Endodermal cell (in vitro differentiated cells): ENCODE results near the gene CD244. TPM values are rescaled to one million over a fixed set of nuclear protein-coding genes. Genes with fewer than 3 reads are reported as not detected.
A peak's percentile ranks its signal among the peaks of the same experiment; 100 is the strongest.

Experiments
- DNase-seq: peaks from one replicate; pipeline ENCODE4 v3.0.0-alpha.2; 2017
- H3K27ac ChIP-seq: 2 replicates; pipeline ENCODE4 v1.5.1; 2013; ENCODE audit warnings: mild to moderate bottlenecking, low read depth, low read length, moderate library complexity
- H3K27me3 ChIP-seq: 2 replicates; pipeline ENCODE4 v1.6.1; 2013; ENCODE audit warnings: mild to moderate bottlenecking, low read length, moderate library complexity; ENCODE audit not compliant: insufficient read depth, control insufficient read depth, poor library complexity, severe bottlenecking
- H3K36me3 ChIP-seq: 2 replicates; pipeline ENCODE4 v1.7.0; 2013; ENCODE audit warnings: mild to moderate bottlenecking, low read length, moderate library complexity; ENCODE audit not compliant: control insufficient read depth, insufficient read depth
- H3K4me1 ChIP-seq: one replicate; pipeline ENCODE4 v1.7.0; 2013; ENCODE audit warnings: low read length; ENCODE audit not compliant: control insufficient read depth, insufficient read depth
- H3K4me3 ChIP-seq: 2 replicates; pipeline ENCODE4 v1.5.1; 2013; ENCODE audit warnings: mild to moderate bottlenecking, low read length, moderate library complexity
- H3K9ac ChIP-seq: 2 replicates; pipeline ENCODE4 v1.6.1; 2013; ENCODE audit warnings: mild to moderate bottlenecking, low read length, moderate library complexity; ENCODE audit not compliant: poor library complexity, severe bottlenecking; ENCODE audit errors: extremely low read depth
- H3K9me3 ChIP-seq: 2 replicates; pipeline ENCODE4 v1.6.1; 2013; ENCODE audit warnings: mild to moderate bottlenecking, low read length, moderate library complexity; ENCODE audit not compliant: control insufficient read depth
- H3K27ac Mint-ChIP-seq: 2 replicates; pipeline ENCODE4 v1.8.0; 2020; ENCODE audit warnings: mixed read lengths
- H3K27me3 Mint-ChIP-seq: 2 replicates; pipeline ENCODE4 v1.8.0; 2021; ENCODE audit warnings: mild to moderate bottlenecking, mixed read lengths; ENCODE audit not compliant: insufficient read depth
- H3K36me3 Mint-ChIP-seq: 2 replicates; pipeline ENCODE4 v1.8.0; 2020; ENCODE audit warnings: low read depth, mixed read lengths
- H3K4me1 Mint-ChIP-seq: 2 replicates; pipeline ENCODE4 v1.8.0; 2020; ENCODE audit warnings: mixed read lengths
- H3K4me3 Mint-ChIP-seq: 2 replicates; pipeline ENCODE4 v1.8.0; 2020; ENCODE audit warnings: mild to moderate bottlenecking, moderate library complexity, mixed read lengths
- H3K9me3 Mint-ChIP-seq: 2 replicates; pipeline ENCODE4 v1.8.0; 2020; ENCODE audit warnings: mild to moderate bottlenecking, mixed read lengths
- CTCF ChIP-seq: fragments of 200-600 bp; sonication (generic); conservative IDR thresholded peaks from 2 replicates; pipeline ENCODE4 v1.5.0; 2021; ENCODE audit warnings: antibody characterized with exemption, mild to moderate bottlenecking
- WGBS, 2 experiments: methylation state at CpG; one replicate each; pipeline versions ENCODE4 v1.1.5 to v1.1.7; 2013; ENCODE audit warnings: missing lambda C conversion rate in 2 of 2, mixed read lengths in 1 of 2; ENCODE audit not compliant: insufficient coverage in 1 of 2, insufficient read length in 1 of 2; 5-methylcytosine and 5-hydroxymethylcytosine counted together
- long read RNA-seq, 4 experiments: library from polyadenylated mRNA in 2 of 4; library from RNA in 1 of 4; library from capped mRNA in 1 of 4; stranded (forward) in 3 of 4; unstranded in 1 of 4; transcript quantifications; one replicate each; pipeline ENCODE4 v2.0.0, GENCODE V29; 2020 to 2021; ENCODE audit warnings: inconsistent platforms in 1 of 4
- polyA plus RNA-seq, 2 experiments: library from polyadenylated mRNA; stranded (reverse); fragments of 50-300 nt; gene quantifications; one replicate each; pipeline ENCODE4 v1.2.3, GENCODE V29; 2013
- total RNA-seq, 2 donors: library from RNA; stranded (reverse); fragmentation: NEBNext Ultra II Directional in 1 of 2; extraction: Animal tissue kit (Norgen Biotek cat#: 25700) in 1 of 2; gene quantifications; 2 replicates in 1 of 2; 3 replicates in 1 of 2; pipeline ENCODE4 v1.2.1, GENCODE V29; 2021

The CD244 gene
- under 1 TPM in 1 of 2 donors, not detected in 1; 0.31 TPM for total RNA-seq
- 0.11 TPM for polyA plus RNA-seq (2013, experiment 1 of 2)
- polyA plus RNA-seq (2013, experiment 2 of 2) = not detected
- long read RNA-seq, experiment 1 = 0 reads
- long read RNA-seq, experiment 2 = 0 reads
- long read RNA-seq, experiment 3, partial matches to known transcripts = 0 of 1 reads
- long read RNA-seq, experiment 3, other reads (novel, unspliced or antisense) = 0 of 1 reads
- long read RNA-seq, experiment 4 = 0 reads

- no peaks in the 10 kb centered on the region for H3K27me3 Mint-ChIP-seq
- H3K27ac Mint-ChIP-seq = peak within 1 kb of the TSS; percentile 35
- no peak for TF ChIP-seq CTCF
- H3K27me3 ChIP-seq = no peaks in the 10 kb centered on the region
- H3K4me1 Mint-ChIP-seq = peaks cover 44% of the 10 kb centered on the region
- no peaks in the 10 kb centered on the region for H3K36me3 Mint-ChIP-seq
- no peaks in the 10 kb centered on the region for H3K36me3 ChIP-seq
- H3K4me1 ChIP-seq = peaks cover 5% of the 10 kb centered on the region
- 73 to 74% methylated on average over 9 to 12 of the region's 12 CpGs for WGBS, 2 experiments
- DNase-seq = peak; percentile 86
- no peaks in the 10 kb centered on the region for H3K9me3 ChIP-seq
- H3K4me3 Mint-ChIP-seq = no peak within 1 kb of the TSS
- H3K4me3 ChIP-seq = no peak within 1 kb of the TSS
- H3K9ac ChIP-seq = no peak within 1 kb of the TSS
- H3K27ac ChIP-seq = no peak within 1 kb of the TSS
- H3K9me3 Mint-ChIP-seq = no peaks in the 10 kb centered on the region
These were observed at the start of gene CD244 for GRCh38 chr1:160862203-160863060. Gene CD244 (minus strand): TSS chr1:160862887. CDS start chr1:160862677, 210 bp downstream.

GRCh38 chr1:160911925-160912324 lies 49.2 kb upstream of the CD244 start:
- Histone ChIP-seq H3K36me3 (no peaks in the 10 kb centered on the region), H3K4me1 (peaks cover 9% of the 10 kb centered on the region), H3K4me3 (peak overlapping the region; percentile 68), H3K27ac (peak overlapping the region; percentile 48), H3K9me3 (peaks cover 29% of the 10 kb centered on the region), H3K27me3 (no peaks in the 10 kb centered on the region), H3K9ac (peak overlapping the region; percentile 78)
- Mint-ChIP-seq H3K36me3 (peaks cover 3% of the 10 kb centered on the region), H3K27ac (peak overlapping the region; percentile 92), H3K27me3 (peaks cover 4% of the 10 kb centered on the region), H3K9me3 (peaks cover 18% of the 10 kb centered on the region), H3K4me1 (peaks cover 30% of the 10 kb centered on the region), H3K4me3 (peak overlapping the region; percentile 24)
- TF ChIP-seq CTCF = no peak
- 69 to 100% methylated on average over 1 to 2 of the region's 2 CpGs for WGBS, 2 experiments
- no peak for DNase-seq

- Histone ChIP-seq H3K9me3 (peaks cover 33% of the 10 kb centered on the region), H3K27ac (peak overlapping the region; percentile 80), H3K4me1 (peaks cover 9% of the 10 kb centered on the region), H3K27me3 (no peaks in the 10 kb centered on the region), H3K4me3 (peak overlapping the region; percentile 68), H3K9ac (peak overlapping the region; percentile 78), H3K36me3 (no peaks in the 10 kb centered on the region)
- Mint-ChIP-seq H3K27me3 (peaks cover 4% of the 10 kb centered on the region), H3K36me3 (peaks cover 3% of the 10 kb centered on the region), H3K9me3 (peaks cover 18% of the 10 kb centered on the region), H3K4me1 (peaks cover 35% of the 10 kb centered on the region), H3K4me3 (peak overlapping the region; percentile 24), H3K27ac (peak overlapping the region; percentile 92)
- DNase-seq = peak; percentile 48
- TF ChIP-seq CTCF = no peak
- WGBS, 2 experiments = 75 to 87% methylated on average over 7 of the region's 7 CpGs
These were observed 48.8 kb upstream of the CD244 start for GRCh38 chr1:160911441-160911840.
